GM20000 (cell line): Measurements from ENCODE around the gene KIRREL1.

Source experiments
- DNase-seq: peaks from one replicate; pipeline ENCODE4 v3.0.0; 2012; ENCODE audit warnings: low spot score
- TF ChIP-seq, protein P1 (sequence below): IDR thresholded peaks from 2 replicates; pipeline ENCODE4 v1.5.1; 2012; ENCODE audit warnings: mild to moderate bottlenecking, control low read depth; ENCODE audit errors: extremely low read depth, missing control alignments

KIRREL1 gene

DNA sequence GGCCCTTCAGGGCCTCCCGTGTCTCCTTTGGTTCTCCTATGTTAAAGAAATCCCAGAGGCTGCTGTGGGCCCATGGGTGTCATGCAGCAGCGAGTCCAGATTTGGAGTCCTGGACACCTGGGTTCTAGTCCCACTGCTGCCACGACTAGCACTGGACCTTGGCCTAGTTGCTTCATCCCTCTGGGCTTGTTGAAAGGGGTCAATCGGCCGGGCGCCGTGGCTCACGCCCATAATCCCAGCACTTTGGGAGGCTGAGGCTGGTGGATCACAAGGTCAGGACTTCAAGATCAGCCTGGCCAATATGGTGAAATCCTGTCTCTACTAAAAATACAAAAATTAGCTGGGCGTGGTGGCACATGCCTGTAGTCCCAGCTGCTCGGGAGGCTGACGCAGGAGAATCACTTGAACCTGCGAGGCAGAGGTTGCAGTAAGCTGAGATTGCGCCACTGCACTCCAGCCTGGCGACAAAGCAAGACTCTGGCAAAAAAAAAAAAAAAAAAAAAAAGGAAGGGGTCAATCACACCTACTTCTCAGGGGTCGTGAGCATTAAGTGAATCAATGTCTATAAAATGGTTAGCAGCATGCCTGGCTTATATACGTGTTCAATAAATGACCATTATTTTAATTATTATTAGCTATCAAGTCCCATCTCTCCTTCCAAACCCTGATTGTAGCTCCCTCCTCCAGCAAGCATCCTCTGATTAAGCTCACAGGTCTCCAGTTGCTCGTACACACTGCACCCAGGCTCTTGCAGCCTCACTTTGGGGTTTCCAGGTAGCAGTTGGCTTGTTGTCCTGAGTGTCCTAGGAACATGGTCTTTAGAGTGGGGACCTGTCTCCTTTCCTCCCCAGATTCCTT is 43.8 kb downstream of the KIRREL1 start:
- no peak for DNase-seq
- TF ChIP-seq, protein P1, sequence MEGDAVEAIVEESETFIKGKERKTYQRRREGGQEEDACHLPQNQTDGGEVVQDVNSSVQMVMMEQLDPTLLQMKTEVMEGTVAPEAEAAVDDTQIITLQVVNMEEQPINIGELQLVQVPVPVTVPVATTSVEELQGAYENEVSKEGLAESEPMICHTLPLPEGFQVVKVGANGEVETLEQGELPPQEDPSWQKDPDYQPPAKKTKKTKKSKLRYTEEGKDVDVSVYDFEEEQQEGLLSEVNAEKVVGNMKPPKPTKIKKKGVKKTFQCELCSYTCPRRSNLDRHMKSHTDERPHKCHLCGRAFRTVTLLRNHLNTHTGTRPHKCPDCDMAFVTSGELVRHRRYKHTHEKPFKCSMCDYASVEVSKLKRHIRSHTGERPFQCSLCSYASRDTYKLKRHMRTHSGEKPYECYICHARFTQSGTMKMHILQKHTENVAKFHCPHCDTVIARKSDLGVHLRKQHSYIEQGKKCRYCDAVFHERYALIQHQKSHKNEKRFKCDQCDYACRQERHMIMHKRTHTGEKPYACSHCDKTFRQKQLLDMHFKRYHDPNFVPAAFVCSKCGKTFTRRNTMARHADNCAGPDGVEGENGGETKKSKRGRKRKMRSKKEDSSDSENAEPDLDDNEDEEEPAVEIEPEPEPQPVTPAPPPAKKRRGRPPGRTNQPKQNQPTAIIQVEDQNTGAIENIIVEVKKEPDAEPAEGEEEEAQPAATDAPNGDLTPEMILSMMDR, result no peak

DNA sequence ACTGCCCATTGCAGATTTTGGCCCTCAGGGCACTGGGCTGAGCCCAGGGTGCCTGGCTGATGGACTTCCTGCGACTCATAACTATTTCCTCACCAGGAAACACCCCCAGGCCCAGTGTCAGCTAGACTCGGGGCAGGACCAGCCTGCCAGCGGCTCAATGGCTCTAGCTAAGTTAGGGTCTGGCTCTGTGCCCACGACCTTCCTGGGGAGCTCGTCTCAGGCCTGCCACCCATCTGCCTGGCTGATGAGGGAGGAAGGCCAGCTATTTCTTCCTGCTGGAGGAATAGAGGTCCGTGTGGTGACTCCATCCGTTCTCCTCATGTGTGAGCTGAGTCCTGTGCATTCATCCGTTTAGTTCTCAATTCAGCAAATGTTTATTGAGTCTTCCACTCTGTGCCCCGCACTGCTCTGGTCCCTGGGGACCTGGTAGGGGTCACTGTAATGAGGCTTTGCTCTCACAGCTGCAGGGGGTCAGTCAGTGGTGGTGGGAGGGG is 44.5 kb downstream of the KIRREL1 start:
- no peak for DNase-seq
- TF ChIP-seq, protein P1, result no peak

DNA sequence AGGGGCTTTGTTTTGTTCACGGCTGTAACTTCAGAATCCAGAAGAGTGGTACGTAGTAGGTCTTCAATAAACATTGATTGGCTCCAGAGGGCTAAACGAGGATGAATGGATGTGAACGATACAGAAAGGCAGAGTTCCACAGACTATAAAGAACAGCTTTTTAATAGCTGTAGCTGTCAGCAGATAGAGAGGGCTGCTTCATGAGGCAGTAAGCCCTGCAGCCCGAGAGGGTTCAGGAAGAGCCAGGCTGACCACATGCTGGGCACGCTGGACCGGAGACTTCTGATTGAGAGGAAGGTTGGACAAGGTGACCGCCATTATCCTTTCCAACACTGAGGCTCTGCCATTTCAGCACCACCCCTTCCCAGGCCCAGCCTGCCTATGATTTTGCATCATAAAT is 45.3 kb downstream of the KIRREL1 start:
- DNase-seq, result no peak
- TF ChIP-seq, protein P1, result no peak

DNA sequence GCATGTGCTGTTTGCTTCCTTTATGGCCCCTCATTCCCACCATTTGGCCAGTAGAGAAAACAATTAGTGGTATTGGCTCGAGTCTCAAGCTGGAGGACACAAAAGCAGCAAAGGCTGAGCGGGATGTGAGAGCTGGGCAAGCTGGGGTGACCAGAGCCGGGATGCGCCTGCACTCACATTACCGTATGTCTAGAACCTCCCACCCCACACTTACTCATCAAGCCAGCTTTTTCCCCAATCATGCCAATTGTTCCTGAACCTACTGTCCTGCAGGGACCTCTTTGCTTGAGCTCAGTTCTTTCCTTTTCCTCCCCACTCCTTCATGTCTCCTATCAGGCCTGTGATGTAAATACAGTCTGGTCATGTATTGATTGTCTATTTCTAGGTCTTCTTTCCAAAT is 45.9 kb downstream of the KIRREL1 start:
- DNase-seq, result no peak
- TF ChIP-seq, protein P1, result no peak

DNA sequence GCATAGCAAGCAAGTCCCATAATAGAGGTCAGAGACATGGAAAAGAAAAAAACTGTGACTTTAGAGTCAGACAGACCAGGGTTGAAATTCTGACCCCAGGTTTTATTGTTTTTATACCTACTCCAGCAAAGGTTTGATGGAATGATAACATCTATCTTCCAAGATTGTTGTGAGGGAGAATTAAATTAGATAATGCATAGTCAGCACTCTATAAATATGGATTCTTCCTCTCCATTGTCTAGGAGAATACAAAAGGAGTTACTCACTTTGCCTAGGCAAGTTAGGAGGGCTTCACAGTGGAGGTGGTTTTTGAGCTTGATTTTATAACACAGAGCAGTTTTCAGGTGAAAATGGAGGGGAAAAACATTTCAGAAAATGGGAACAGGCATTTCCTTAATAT is 46.9 kb downstream of the KIRREL1 start:
- TF ChIP-seq, protein P1, result no peak
- DNase-seq, result no peak

GRCh38 chr1:158043232-158043631 is 49.8 kb downstream of the KIRREL1 start:
- DNase-seq, result no peak
- TF ChIP-seq, protein P1, result no peak

GRCh38 chr1:158045639-158046038 is 52.2 kb downstream of the KIRREL1 start:
- TF ChIP-seq, protein P1, result no peak
- no peak for DNase-seq
